Gastrocnemius medialis (tissue), 4 donors: Measurements from ENCODE around the gene MEIOSIN. TPM values are rescaled to one million over a fixed set of nuclear protein-coding genes. Genes with fewer than 3 reads are reported as not detected.

Experiments used
- ATAC-seq, 2 donors: fragments of 150-250 bp; one replicate each; pipeline ENCODE4 v1.9.1; 2016
- DNase-seq, 2 donors: peaks; one replicate each; pipeline ENCODE4 v3.0.0-alpha.2; 2019
- H3K27ac ChIP-seq, 4 donors: fragments of 200-600 bp; sonication (generic); 1 replicate in 1 of 4; 2 replicates in 3 of 4; pipeline ENCODE4 v1.5.1; 2016 to 2018; ENCODE audit warnings: mild to moderate bottlenecking in 2 of 4, moderate library complexity in 1 of 4
- H3K27me3 ChIP-seq, 3 donors: fragments of 200-600 bp; sonication (generic) in 2 of 3; 1 replicate in 1 of 3; 2 replicates in 2 of 3; pipeline versions ENCODE4 v1.5.1 to v1.6.0; 2016 to 2019; ENCODE audit warnings: mild to moderate bottlenecking in 1 of 3, moderate library complexity in 1 of 3
- H3K36me3 ChIP-seq, 2 donors: fragments of 200-600 bp; sonication (generic) in 1 of 2; one replicate each; pipeline ENCODE4 v1.5.1; 2017 to 2018
- H3K4me1 ChIP-seq, 2 donors: fragments of 200-600 bp; sonication (generic) in 1 of 2; one replicate each; pipeline ENCODE4 v1.5.1; 2016 to 2017; ENCODE audit warnings: mild to moderate bottlenecking in 2 of 2
- H3K4me3 ChIP-seq, 4 donors: fragments of 200-600 bp; sonication (generic) in 3 of 4; 1 replicate in 1 of 4; 2 replicates in 3 of 4; pipeline ENCODE4 v1.5.1; 2016 to 2019; ENCODE audit warnings: mild to moderate bottlenecking in 2 of 4
- H3K9me3 ChIP-seq, 3 donors: fragments of 200-600 bp; sonication (generic) in 2 of 3; 1 replicate in 1 of 3; 2 replicates in 2 of 3; pipeline ENCODE4 v1.5.1; 2016 to 2019
- POLR2A ChIP-seq, 2 donors: fragments of 450-650 bp; IDR thresholded peaks; one replicate each; pipeline ENCODE4 v1.6.1; 2017; ENCODE audit warnings: antibody characterized with exemption in 2 of 2, mild to moderate bottlenecking in 2 of 2, moderate library complexity in 2 of 2
- in situ Hi-C, 4 donors: fragments of 200-750 bp; cut with MboI; loops; one replicate each; pipeline versions ENCODE4 v1.15.0 to v1.8.0; 2017; ENCODE audit warnings: low sequenced_read_pairs in 4 of 4
- intact Hi-C: fragments of 100-400 bp; cut with DNase I; formaldehyde crosslinking; loops from one replicate; pipeline ENCODE4 v1.15.1; 2023; ENCODE audit warnings: low total_unique reads
- total RNA-seq, 4 donors: library from RNA; depleted of rRNA; stranded (reverse); fragments of >200 nt; gene quantifications; one replicate each; pipeline versions ENCODE4 v1.1.0 to v1.2.3, GENCODE V29; 2016
- TF ChIP-seq, protein P1 (sequence below), 5 experiments: fragments of 450-650 bp in 3 of 5; fragments of 200-600 bp in 2 of 5; sonication (generic) in 2 of 5; IDR thresholded peaks in 4 of 5; conservative IDR thresholded peaks in 1 of 5; 1 replicate in 4 of 5; 2 replicates in 1 of 5; pipeline ENCODE4 v1.5.1; 2016 to 2019; ENCODE audit warnings: antibody characterized with exemption in 5 of 5, mild to moderate bottlenecking in 3 of 5, moderate library complexity in 3 of 5

The MEIOSIN gene
- total RNA-seq, 4 donors from 2014 or later, result not detected

DNA sequence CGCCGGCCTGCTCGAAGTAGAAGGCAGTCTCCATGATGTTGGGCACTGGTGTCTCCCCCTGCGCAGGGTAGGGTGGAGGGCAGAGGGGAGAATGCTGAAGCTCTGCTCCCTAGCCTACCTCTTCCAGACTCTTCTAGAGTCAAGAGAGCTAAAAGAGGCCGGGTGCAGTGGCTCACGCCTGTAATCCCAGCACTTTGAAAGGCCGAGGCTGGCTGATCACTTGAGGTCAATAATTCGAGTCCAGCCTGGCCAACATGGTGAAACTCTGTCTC, 71.7 kb downstream of the MEIOSIN start:
- Histone ChIP-seq H3K27me3 (no peaks in the 10 kb centered on the region), H3K4me3 (no peak overlapping the region), H3K4me1 (peaks cover 3 to 5% of the 10 kb centered on the region in 2 donors), H3K27ac (no peak overlapping the region), H3K36me3 (no peaks in the 10 kb centered on the region), H3K9me3 (no peaks in the 10 kb centered on the region)
- DNase-seq (no peak), ATAC-seq (no peak)
- in situ Hi-C loops (no loop called here), intact Hi-C loops (no loop called here)
- TF ChIP-seq, protein P1, sequence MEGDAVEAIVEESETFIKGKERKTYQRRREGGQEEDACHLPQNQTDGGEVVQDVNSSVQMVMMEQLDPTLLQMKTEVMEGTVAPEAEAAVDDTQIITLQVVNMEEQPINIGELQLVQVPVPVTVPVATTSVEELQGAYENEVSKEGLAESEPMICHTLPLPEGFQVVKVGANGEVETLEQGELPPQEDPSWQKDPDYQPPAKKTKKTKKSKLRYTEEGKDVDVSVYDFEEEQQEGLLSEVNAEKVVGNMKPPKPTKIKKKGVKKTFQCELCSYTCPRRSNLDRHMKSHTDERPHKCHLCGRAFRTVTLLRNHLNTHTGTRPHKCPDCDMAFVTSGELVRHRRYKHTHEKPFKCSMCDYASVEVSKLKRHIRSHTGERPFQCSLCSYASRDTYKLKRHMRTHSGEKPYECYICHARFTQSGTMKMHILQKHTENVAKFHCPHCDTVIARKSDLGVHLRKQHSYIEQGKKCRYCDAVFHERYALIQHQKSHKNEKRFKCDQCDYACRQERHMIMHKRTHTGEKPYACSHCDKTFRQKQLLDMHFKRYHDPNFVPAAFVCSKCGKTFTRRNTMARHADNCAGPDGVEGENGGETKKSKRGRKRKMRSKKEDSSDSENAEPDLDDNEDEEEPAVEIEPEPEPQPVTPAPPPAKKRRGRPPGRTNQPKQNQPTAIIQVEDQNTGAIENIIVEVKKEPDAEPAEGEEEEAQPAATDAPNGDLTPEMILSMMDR (IDR thresholded peaks at IDR 0.05 in 4 of 5, conservative IDR thresholded peaks at IDR 0.05 in 1 of 5), result no peak
- no peak for TF ChIP-seq POLR2A (IDR thresholded peaks at IDR 0.05)

DNA sequence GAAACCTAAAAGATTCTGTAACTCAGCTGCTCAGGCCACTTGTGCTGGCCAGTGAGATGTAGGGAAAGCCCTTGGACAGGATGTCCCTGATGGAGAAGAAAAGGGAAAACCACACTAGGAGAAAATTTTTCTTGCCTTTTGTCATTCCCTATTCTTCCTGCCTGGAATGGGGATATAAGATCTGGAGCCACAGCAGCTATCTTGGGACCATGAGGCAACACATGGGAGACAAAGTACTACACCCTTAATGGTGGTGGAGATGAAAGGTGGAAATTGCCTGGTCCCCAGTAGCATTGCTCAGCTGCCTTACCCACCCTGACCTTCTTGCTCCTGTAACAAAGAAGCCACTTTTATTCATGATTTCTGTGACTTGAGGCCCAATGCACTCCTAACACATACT, 72.5 kb downstream of the MEIOSIN start:
- no peaks in the 10 kb centered on the region for H3K27me3 ChIP-seq
- no peak overlapping the region for H3K4me3 ChIP-seq
- intact Hi-C loops (no loop called here), in situ Hi-C loops (no loop called here)
- peaks cover 0 to 3% of the 10 kb centered on the region in 2 donors for H3K4me1 ChIP-seq
- no peaks in the 10 kb centered on the region for H3K9me3 ChIP-seq
- TF ChIP-seq, protein P1 (IDR thresholded peaks at IDR 0.05 in 4 of 5, conservative IDR thresholded peaks at IDR 0.05 in 1 of 5), result no peak
- TF ChIP-seq POLR2A (IDR thresholded peaks at IDR 0.05), result no peak
- no peak for ATAC-seq
- no peaks in the 10 kb centered on the region for H3K36me3 ChIP-seq
- no peak for DNase-seq
- H3K27ac ChIP-seq, result no peak overlapping the region

DNA sequence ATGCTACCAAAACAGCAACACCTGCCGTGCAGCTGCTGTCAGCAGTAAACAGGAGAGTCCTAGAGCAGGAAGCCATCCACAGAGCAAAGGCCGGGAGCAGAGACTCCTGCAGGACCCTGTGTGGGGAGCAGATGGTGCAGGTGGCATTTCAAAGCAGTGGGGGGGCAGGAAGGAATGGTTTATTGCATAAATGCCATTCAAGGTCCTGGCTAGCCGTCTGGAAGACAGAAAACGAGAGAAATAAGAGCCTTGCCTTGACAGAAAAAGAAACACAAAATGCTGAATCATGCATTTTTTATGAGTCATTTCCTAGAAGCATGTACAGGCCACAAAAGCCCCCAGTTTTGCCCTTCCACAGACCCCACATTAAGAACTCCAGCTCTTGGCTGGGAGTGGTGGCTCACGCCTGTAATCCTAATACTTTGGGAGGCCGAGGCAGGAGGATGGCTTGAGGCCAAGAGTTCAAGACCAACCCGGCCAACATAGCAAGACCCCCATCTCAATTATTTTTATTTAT, 76.5 kb downstream of the MEIOSIN start:
- H3K4me3 ChIP-seq, result no peak overlapping the region
- ATAC-seq (no peak), DNase-seq (no peak)
- no peaks in the 10 kb centered on the region for H3K9me3 ChIP-seq
- no peaks in the 10 kb centered on the region for H3K36me3 ChIP-seq
- no peak overlapping the region for H3K27ac ChIP-seq
- in situ Hi-C loops, result no loop called here
- H3K27me3 ChIP-seq, result no peaks in the 10 kb centered on the region
- H3K4me1 ChIP-seq, result peaks cover 0 to 3% of the 10 kb centered on the region in 2 donors
- intact Hi-C loops, result no loop called here
- TF ChIP-seq, protein P1 (IDR thresholded peaks at IDR 0.05 in 4 of 5, conservative IDR thresholded peaks at IDR 0.05 in 1 of 5), result no peak
- TF ChIP-seq POLR2A (IDR thresholded peaks at IDR 0.05), result no peak

DNA sequence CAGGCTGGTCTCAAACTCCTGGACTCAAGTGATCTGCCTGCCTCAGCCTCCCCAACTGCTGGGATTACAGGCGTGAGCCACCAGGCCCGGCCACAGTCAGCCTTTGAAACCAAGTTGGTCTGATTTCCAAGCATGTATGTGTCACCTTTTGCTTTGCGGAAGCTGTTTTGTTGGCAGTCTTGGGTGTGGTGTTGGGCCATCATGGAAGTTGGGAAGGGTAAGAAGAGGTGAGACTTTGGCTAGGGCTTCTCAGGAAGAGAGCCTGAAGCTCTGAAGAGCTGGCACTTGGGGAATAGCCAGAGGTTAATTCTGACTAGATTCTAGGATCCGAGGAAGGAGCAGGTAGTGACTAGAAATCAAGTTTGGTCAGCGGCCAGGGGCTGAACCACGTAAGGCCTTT, 79.1 kb downstream of the MEIOSIN start:
- Histone ChIP-seq H3K4me3 (no peak overlapping the region), H3K27me3 (peaks cover 0 to 11% (median 5%) of the 10 kb centered on the region in 3 donors), H3K9me3 (no peaks in the 10 kb centered on the region), H3K27ac (no peak overlapping the region), H3K36me3 (no peaks in the 10 kb centered on the region), H3K4me1 (peaks cover 3% of the 10 kb centered on the region in 2 donors)
- in situ Hi-C loops (no loop called here), intact Hi-C loops (no loop called here)
- ATAC-seq, result no peak
- DNase-seq, result no peak
- TF ChIP-seq, protein P1 (IDR thresholded peaks at IDR 0.05 in 4 of 5, conservative IDR thresholded peaks at IDR 0.05 in 1 of 5), result no peak
- TF ChIP-seq POLR2A (IDR thresholded peaks at IDR 0.05), result no peak

Other genes with a start within 250 kb of the MEIOSIN start
- 100 to 1,000 TPM in 2 of 4 donors, 10 to 100 TPM in 2; 51.8 to 140 (median 101) TPM for gene RTN2, start 236.4 kb upstream of the MEIOSIN start, total RNA-seq
- under 1 TPM in 1 of 4 donors, not detected in 3; 0.76 TPM for gene PPM1N, start 235.0 kb upstream of the MEIOSIN start, total RNA-seq
- 10 to 100 TPM; 10.2 to 18.2 (median 16.4) TPM for gene VASP, start 226.0 kb upstream of the MEIOSIN start, total RNA-seq
- gene OPA3, start 148.6 kb upstream of the MEIOSIN start, total RNA-seq, result 10 to 100 TPM; 14.8 to 32.5 (median 20.3) TPM
- 1 to 10 TPM in 3 of 4 donors, under 1 TPM in 1; 0.46 to 4.2 (median 2.2) TPM for gene GPR4, start 131.2 kb upstream of the MEIOSIN start, total RNA-seq
- gene EML2, start 94.0 kb upstream of the MEIOSIN start, total RNA-seq, result 1 to 10 TPM; 3.0 to 6.7 (median 4.8) TPM
- not detected for gene GIPR, start 65.2 kb upstream of the MEIOSIN start, total RNA-seq
- 100 to 1,000 TPM; 136 to 167 (median 144) TPM for gene SNRPD2, start 41.5 kb upstream of the MEIOSIN start, total RNA-seq
- 1 to 10 TPM in 2 of 4 donors, under 1 TPM in 2; 0.80 to 1.4 (median 0.97) TPM for gene QPCTL, start 40.8 kb upstream of the MEIOSIN start, total RNA-seq
- 10 to 100 TPM in 1 of 4 donors, 1 to 10 TPM in 3; 6.6 to 14.3 (median 8.7) TPM for gene FBXO46, start 2.5 kb upstream of the MEIOSIN start, total RNA-seq
- gene SIX5, start 35.8 kb downstream of the MEIOSIN start, total RNA-seq, result 10 to 100 TPM in 2 of 4 donors, 1 to 10 TPM in 2; 8.2 to 12.2 (median 10.1) TPM
- 100 to 1,000 TPM in 2 of 4 donors, 10 to 100 TPM in 2; 93.0 to 196 (median 116) TPM for gene DMPK, start 49.1 kb downstream of the MEIOSIN start, total RNA-seq
- 100 to 1,000 TPM in 1 of 4 donors, 10 to 100 TPM in 3; 38.6 to 111 (median 56.4) TPM for gene DMWD, start 59.4 kb downstream of the MEIOSIN start, total RNA-seq
- not detected for gene RSPH6A, start 81.9 kb downstream of the MEIOSIN start, total RNA-seq
- gene SYMPK, start 129.7 kb downstream of the MEIOSIN start, total RNA-seq, result 10 to 100 TPM; 14.1 to 64.6 (median 34.9) TPM
- not detected for gene FOXA3, start 130.9 kb downstream of the MEIOSIN start, total RNA-seq
- 10 to 100 TPM; 17.1 to 40.6 (median 28.6) TPM for gene IRF2BP1, start 152.7 kb downstream of the MEIOSIN start, total RNA-seq
- 10 to 100 TPM in 1 of 4 donors, 1 to 10 TPM in 3; 5.9 to 12.4 (median 6.3) TPM for gene MYPOP, start 169.2 kb downstream of the MEIOSIN start, total RNA-seq
- gene NANOS2, start 181.3 kb downstream of the MEIOSIN start, total RNA-seq, result not detected
- 1 to 10 TPM in 1 of 4 donors, under 1 TPM in 3; 0.44 to 1.1 (median 0.49) TPM for gene NOVA2, start 240.4 kb downstream of the MEIOSIN start, total RNA-seq